K562 (cell line): ENCODE measurements around the gene CCDC158. TPM values are rescaled to one million over a fixed set of nuclear protein-coding genes. Genes with fewer than 3 reads are reported as not detected.

ENCODE experiments used
- ATAC-seq: fragments of 200-7000 bp; cut with Tn5 transposase; 3 replicates; pipeline ENCODE4 v1.9.1; 2020; ENCODE audit warnings: moderate library complexity
- BruUV-seq: library from RNA; stranded (reverse); fragments of 400-500 nt; replicated peaks from 2 replicates; lab custom pipeline; 2021; lab: Mats Ljungman, UMichigan
- CTCF ChIA-PET: fragments of 300-600 bp; formaldehyde crosslinking; extraction: SDS; loops from one replicate; lab custom pipeline; 2021; ENCODE audit warnings: low intra/inter-chr PET ratio; lab: Yijun Ruan, JAX
- POLR2A ChIA-PET: fragments of 300-600, 350-650 bp; sonication (Branson Sonifier 250); formaldehyde crosslinking; extraction: SDS; loops from one replicate; lab custom pipeline; 2021; ENCODE audit warnings: antibody characterized with exemption, inconsistent platforms; lab: Yijun Ruan, JAX
- DNase-seq, 4 experiments: peaks; one replicate each; pipeline versions ENCODE4 v3.0.0 to v3.0.0-alpha.2; 2011 to 2018; ENCODE audit warnings: low spot score in 3 of 4, mixed read lengths in 3 of 4; ENCODE audit errors: extremely low read depth in 1 of 4
- FAIRE-seq: peaks from 2 replicates; lab custom pipeline; 2011; peaks lifted over from hg19 to GRCh38; lab: Jason Lieb, UNC
- H2AFZ ChIP-seq: 2 replicates; pipeline ENCODE4 v1.6.0; 2011; ENCODE audit warnings: low read depth, low read length, control low read depth, inconsistent platforms
- H3K27ac ChIP-seq: fragments of 200-600 bp; 3 replicates; pipeline ENCODE4 v1.8.0; 2011; ENCODE audit warnings: low read depth, mild to moderate bottlenecking, control low read depth, inconsistent platforms, low read length, moderate library complexity, mixed read lengths; ENCODE audit errors: extremely low read depth
- H3K27me3 ChIP-seq, 2 experiments: fragments of 300-600 bp in 1 of 2; 2 replicates in 1 of 2; 3 replicates in 1 of 2; pipeline versions ENCODE4 v1.6.0 to v1.8.0; 2011; ENCODE audit warnings: inconsistent platforms in 2 of 2, low read length in 2 of 2, mild to moderate bottlenecking in 1 of 2, mixed read lengths in 1 of 2, moderate library complexity in 1 of 2; ENCODE audit not compliant: control insufficient read depth in 2 of 2, insufficient read depth in 2 of 2
- H3K36me3 ChIP-seq: fragments of 300-600 bp; 3 replicates; pipeline ENCODE4 v1.8.0; 2011; ENCODE audit warnings: mild to moderate bottlenecking, low read length, inconsistent platforms; ENCODE audit not compliant: control insufficient read depth, insufficient read depth
- H3K4me1 ChIP-seq, 2 experiments: fragments of 200-600 bp in 1 of 2; replicated peaks in 1 of 2; 2 replicates in 1 of 2; 3 replicates in 1 of 2; pipeline versions ENCODE4 v1.5.1 to v1.8.0; 2011; ENCODE audit warnings: inconsistent platforms in 2 of 2, low read length in 2 of 2, mild to moderate bottlenecking in 1 of 2, mixed read lengths in 1 of 2, moderate library complexity in 1 of 2; ENCODE audit not compliant: control insufficient read depth in 2 of 2, insufficient read depth in 2 of 2
- H3K4me2 ChIP-seq: 2 replicates; pipeline ENCODE4 v1.6.1; 2011; ENCODE audit warnings: low read length, control low read depth, inconsistent platforms, mixed read lengths; ENCODE audit not compliant: insufficient read depth
- H3K4me3 ChIP-seq: fragments of 200-600 bp; sonication (generic), shearing (Covaris generic); 2 replicates; pipeline ENCODE4 v1.5.1; 2016; ENCODE audit warnings: control low read depth, inconsistent platforms
- H3K79me2 ChIP-seq: fragments of 200-600 bp; 3 replicates; pipeline ENCODE4 v1.8.0; 2011; ENCODE audit warnings: low read length, inconsistent platforms; ENCODE audit not compliant: control insufficient read depth, insufficient read depth
- H3K9ac ChIP-seq, 2 experiments: 2 replicates each; pipeline versions ENCODE4 v1.6.0 to v1.6.1; 2011; ENCODE audit warnings: low read depth in 2 of 2, low read length in 2 of 2, control low read depth in 1 of 2, inconsistent platforms in 1 of 2, mild to moderate bottlenecking in 1 of 2, mixed read lengths in 1 of 2; ENCODE audit not compliant: insufficient read depth in 1 of 2
- H3K9me1 ChIP-seq: one replicate; pipeline ENCODE4 v1.6.0; 2011; ENCODE audit warnings: inconsistent platforms, mild to moderate bottlenecking, low read length, moderate library complexity; ENCODE audit not compliant: control insufficient read depth, insufficient read depth
- H3K9me3 ChIP-seq: replicated peaks from 2 replicates; pipeline ENCODE4 v1.5.1; 2011; ENCODE audit warnings: low read depth, low read length, inconsistent platforms; ENCODE audit not compliant: control insufficient read depth, insufficient read depth
- H4K20me1 ChIP-seq: replicated peaks from 2 replicates; pipeline ENCODE4 v1.6.1; 2011; ENCODE audit warnings: low read length, inconsistent platforms, mixed read lengths; ENCODE audit not compliant: control insufficient read depth, insufficient read depth
- BRF1 ChIP-seq: IDR thresholded peaks from 3 replicates; pipeline ENCODE4 v1.6.1; 2011; ENCODE audit warnings: borderline replicate concordance, mild to moderate bottlenecking; ENCODE audit not compliant: insufficient read length; ENCODE audit errors: extremely low read depth
- CBX3 ChIP-seq, 2 experiments: IDR thresholded peaks; 1 replicate in 1 of 2; 2 replicates in 1 of 2; pipeline ENCODE4 v1.6.1; 2012; ENCODE audit warnings: inconsistent platforms in 2 of 2, low read length in 2 of 2, borderline replicate concordance in 1 of 2, control low read depth in 1 of 2
- MAFG ChIP-seq: fragments of 450-650 bp; conservative IDR thresholded peaks from 2 replicates; pipeline ENCODE4 v1.6.1; 2016; ENCODE audit warnings: missing genetic modification characterization, missing compliant biosample characterization
- MAFK ChIP-seq: IDR thresholded peaks from 2 replicates; pipeline ENCODE4 v1.6.1; 2011; ENCODE audit warnings: low read length, improper control_type of control experiment
- MEIS2 ChIP-seq: fragments of 450-650 bp; IDR thresholded peaks from 2 replicates; pipeline ENCODE4 v1.6.1; 2014; ENCODE audit warnings: mild to moderate bottlenecking; ENCODE audit not compliant: partially characterized antibody
- NFE2 ChIP-seq: IDR thresholded peaks from 2 replicates; pipeline ENCODE4 v1.6.1; 2014; ENCODE audit warnings: antibody characterized with exemption, low read depth
- ZNF445 ChIP-seq: fragments of 250-450 bp; sonication (Bioruptor Pico); IDR thresholded peaks from 2 replicates; pipeline ENCODE4 v1.4.0; 2020; ENCODE audit warnings: low read depth, mild to moderate bottlenecking, moderate library complexity
- WGBS: fragments of 100-300 bp; shearing (Covaris generic); methylation state at CpG from one replicate; pipeline ENCODE4 v1.1.6; 2016; ENCODE audit warnings: low coverage, mixed read lengths; ENCODE audit not compliant: insufficient coverage; ENCODE audit errors: missing lambda C conversion rate; 5-methylcytosine and 5-hydroxymethylcytosine counted together
- in situ Hi-C: fragments of 300-500 bp; cut with MboI; formaldehyde crosslinking; loops from 4 replicates; pipeline ENCODE4 v1.15.0; 2018; ENCODE audit warnings: inconsistent platforms, mixed read lengths
- intact Hi-C: fragments of 100-400 bp; cut with micrococcal nuclease; formaldehyde crosslinking; loops from 2 replicates; pipeline ENCODE4 v1.14.2; 2022
- polyA plus RNA-seq, 8 experiments: library from polyadenylated mRNA; depleted of rRNA in 4 of 8; stranded (reverse) in 5 of 8; unstranded in 3 of 8; fragments of >200 nt; fragmentation: Nextera tagmentation in 2 of 8; fragmentation: Illumina TruSeq in 1 of 8; extraction: Ambion mirVana in 2 of 8; extraction: Trizol in 1 of 8; gene quantifications; 2 replicates each; pipeline versions ENCODE4 v1.2.1 to v1.2.3, GENCODE V29; 2011 to 2014; ENCODE audit warnings: inconsistent platforms in 1 of 8, missing spikeins in 1 of 8
- total RNA-seq, 7 experiments: library from RNA; depleted of rRNA in 6 of 7; stranded (reverse); fragments of >200 nt in 6 of 7; fragmentation: Illumina TruSeq in 2 of 7; extraction: Trizol in 2 of 7; gene quantifications; 2 replicates each; pipeline versions ENCODE4 v1.2.1 to v1.2.3, GENCODE V29; 2011 to 2021; ENCODE audit warnings: low replicate concordance in 1 of 7
- TF ChIP-seq, protein P1 (sequence below), 2 experiments: fragments of 250-450 bp in 1 of 2; fragments of 450-650 bp in 1 of 2; sonication (Bioruptor Pico) in 1 of 2; IDR thresholded peaks; 2 replicates each; pipeline versions ENCODE4 v1.6.1 to v1.8.0; 2016 to 2021; ENCODE audit warnings: mild to moderate bottlenecking in 2 of 2, moderate library complexity in 2 of 2, missing compliant biosample characterization in 1 of 2, missing genetic modification characterization in 1 of 2
- TF ChIP-seq, protein P2 (sequence below): fragments of 450-650 bp; IDR thresholded peaks from 2 replicates; pipeline ENCODE4 v1.6.1; 2016; ENCODE audit warnings: antibody characterized with exemption
- TF ChIP-seq, protein P3 (sequence below): sonication (generic); formaldehyde crosslinking; IDR thresholded peaks from 2 replicates; pipeline ENCODE4 v1.8.0; 2022; ENCODE audit warnings: missing genetic modification reagents, mild to moderate bottlenecking, moderate library complexity, borderline replicate concordance

Gene CCDC158
- total and polyA plus RNA-seq, 9 of the 15 experiments (the other 6 are each of a cell fraction or from before 2014, with no cell fraction given) = not detected

DNA sequence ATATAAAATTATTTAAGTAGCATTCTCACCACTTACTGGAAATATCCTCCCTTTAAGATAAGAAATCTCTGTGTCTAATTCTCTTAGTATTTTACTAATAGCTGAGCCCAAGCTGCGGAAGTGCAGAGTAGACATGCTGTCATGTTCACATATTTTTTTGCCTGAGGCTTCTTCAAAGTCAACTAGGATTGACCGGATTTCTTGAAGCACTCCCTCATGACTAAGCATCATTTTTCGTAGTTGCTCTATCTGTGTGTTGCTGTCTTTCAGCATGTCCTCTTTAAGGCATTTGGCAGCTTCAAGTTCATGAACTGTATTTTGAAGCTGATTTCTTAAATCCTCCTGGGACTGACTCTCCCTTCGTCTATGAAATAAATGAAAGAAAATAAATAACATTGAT lies 36.9 kb downstream of the CCDC158 start:
- 26% methylated on average over 4 of the region's 4 CpGs for WGBS
- Histone ChIP-seq H2AFZ (no peak overlapping the region), H3K4me2 (no peak overlapping the region)
- BruUV-seq = no TSS peak
- in situ Hi-C loops = no loop called here
- CTCF ChIA-PET = no interaction called here
- no peak for TF ChIP-seq BRF1
- TF ChIP-seq, protein P1, sequence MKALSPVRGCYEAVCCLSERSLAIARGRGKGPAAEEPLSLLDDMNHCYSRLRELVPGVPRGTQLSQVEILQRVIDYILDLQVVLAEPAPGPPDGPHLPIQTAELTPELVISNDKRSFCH (CRISPR knock-in tag; IDR thresholded peaks at IDR 0.05) = no peak
- TF ChIP-seq, protein P1 (tag; IDR thresholded peaks at IDR 0.05) = no peak
- TF ChIP-seq, protein P2, sequence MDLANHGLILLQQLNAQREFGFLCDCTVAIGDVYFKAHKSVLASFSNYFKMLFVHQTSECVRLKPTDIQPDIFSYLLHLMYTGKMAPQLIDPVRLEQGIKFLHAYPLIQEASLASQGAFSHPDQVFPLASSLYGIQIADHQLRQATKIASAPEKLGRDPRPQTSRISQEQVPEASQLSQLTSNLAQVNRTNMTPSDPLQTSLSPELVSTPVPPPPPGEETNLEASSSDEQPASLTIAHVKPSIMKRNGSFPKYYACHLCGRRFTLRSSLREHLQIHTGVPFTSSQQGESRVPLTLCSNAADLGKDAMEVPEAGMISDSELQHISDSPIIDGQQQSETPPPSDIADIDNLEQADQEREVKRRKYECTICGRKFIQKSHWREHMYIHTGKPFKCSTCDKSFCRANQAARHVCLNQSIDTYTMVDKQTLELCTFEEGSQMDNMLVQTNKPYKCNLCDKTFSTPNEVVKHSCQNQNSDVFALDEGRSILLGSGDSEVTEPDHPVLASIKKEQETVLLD = no peak
- TF ChIP-seq ZNF445 = no peak
- peak in 1 of 2 experiments; percentile 84; a peak in 1 of 3 replicates for TF ChIP-seq CBX3 (IDR thresholded peaks at IDR 0.05; ENCODE audit: borderline replicate concordance in 1 of 2, low read length in 2 of 2)
- TF ChIP-seq, protein P3, sequence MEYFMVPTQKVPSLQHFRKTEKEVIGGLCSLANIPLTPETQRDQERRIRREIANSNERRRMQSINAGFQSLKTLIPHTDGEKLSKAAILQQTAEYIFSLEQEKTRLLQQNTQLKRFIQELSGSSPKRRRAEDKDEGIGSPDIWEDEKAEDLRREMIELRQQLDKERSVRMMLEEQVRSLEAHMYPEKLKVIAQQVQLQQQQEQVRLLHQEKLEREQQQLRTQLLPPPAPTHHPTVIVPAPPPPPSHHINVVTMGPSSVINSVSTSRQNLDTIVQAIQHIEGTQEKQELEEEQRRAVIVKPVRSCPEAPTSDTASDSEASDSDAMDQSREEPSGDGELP (CRISPR knock-in tag) = no peak
- TF ChIP-seq MEIS2 = peak; percentile 2
- peak; percentile 10; the same call in 1 of the 2 replicates for TF ChIP-seq MAFK
- peak; percentile 70 for TF ChIP-seq NFE2
- 0 out of 2 replicates have a peak, but pooled peaks have one; percentile 19 for TF ChIP-seq MAFG
- TF ChIP-seq, all 486 proteins: peak for 5
- DNase-seq (no peak), FAIRE-seq (peak; percentile 65), ATAC-seq (no peak)
- Histone ChIP-seq H4K20me1 (no peaks in the 10 kb centered on the region), H3K4me1 (no peaks in the 10 kb centered on the region), H3K4me3 (no peak overlapping the region), H3K9ac (no peak overlapping the region), H3K27me3 (no peaks in the 10 kb centered on the region), H3K9me1 (no peaks in the 10 kb centered on the region), H3K36me3 (no peaks in the 10 kb centered on the region), H3K9me3 (no peaks in the 10 kb centered on the region; the same call in 1 of the 2 replicates), H3K79me2 (no peaks in the 10 kb centered on the region), H3K27ac (no peak overlapping the region)
- POLR2A ChIA-PET = no interaction called here
- intact Hi-C loops = no loop called here
